PC-3 (cell line): ENCODE results near the gene SLC15A1. TPM values are rescaled to one million over a fixed set of nuclear protein-coding genes. Genes with fewer than 3 reads are reported as not detected.

Experiments used
- ATAC-seq: fragments of 200-7000 bp; cut with Tn5 transposase; 2 replicates; pipeline ENCODE4 v1.9.1; 2020; ENCODE audit warnings: mild to moderate bottlenecking, moderate library complexity
- BruUV-seq: library from RNA; stranded (reverse); fragments of 400-500 nt; replicated peaks from 2 replicates; lab custom pipeline; 2021; lab: Mats Ljungman, UMichigan
- CTCF ChIA-PET: fragments of 300-600 bp; sonication (Branson Sonifier 250); formaldehyde crosslinking; loops from one replicate; lab custom pipeline; 2022; ENCODE audit warnings: antibody characterized with exemption; lab: Charles Lee
- POLR2A ChIA-PET: fragments of 300-600 bp; sonication (Branson Sonifier 250); formaldehyde crosslinking; loops from one replicate; lab custom pipeline; 2022; ENCODE audit warnings: antibody characterized with exemption; ENCODE audit not compliant: unreplicated experiment; lab: Charles Lee
- DNase-seq: peaks from one replicate; pipeline ENCODE4 v3.0.0-alpha.2; 2015
- H2AFZ ChIP-seq: fragments of 300-600 bp; sonication (generic); 2 replicates; pipeline ENCODE4 v1.6.0; 2016; ENCODE audit warnings: antibody characterized with exemption, low read length
- H3F3A ChIP-seq: fragments of 300-600 bp; sonication (generic); one replicate; pipeline ENCODE4 v1.6.0; 2017; ENCODE audit warnings: antibody characterized with exemption, low read length, control low read depth, mild to moderate bottlenecking; ENCODE audit not compliant: unreplicated experiment
- H3K27ac ChIP-seq: fragments of 300-600 bp; sonication (generic); 2 replicates; pipeline ENCODE4 v1.5.1; 2016; ENCODE audit warnings: mild to moderate bottlenecking, low read length
- H3K27me3 ChIP-seq: fragments of 300-600 bp; sonication (generic); 2 replicates; pipeline ENCODE4 v1.6.1; 2016; ENCODE audit warnings: low read length, mixed read lengths
- H3K36me3 ChIP-seq: fragments of 300-600 bp; sonication (generic); 2 replicates; pipeline ENCODE4 v1.6.1; 2016; ENCODE audit warnings: low read depth, mixed run types, low read length, mixed read lengths
- H3K4me1 ChIP-seq: fragments of 300-600 bp; sonication (generic); 2 replicates; pipeline ENCODE4 v1.5.1; 2016; ENCODE audit warnings: low read length; ENCODE audit not compliant: insufficient read depth
- H3K4me2 ChIP-seq: fragments of 300-600 bp; sonication (generic); 2 replicates; pipeline ENCODE4 v1.6.0; 2016; ENCODE audit warnings: low read length
- H3K4me3 ChIP-seq: fragments of 300-600 bp; sonication (generic); 2 replicates; pipeline ENCODE4 v1.5.1; 2016; ENCODE audit warnings: mild to moderate bottlenecking, low read length, mixed read lengths
- H3K79me2 ChIP-seq: fragments of 300-600 bp; sonication (generic); 2 replicates; pipeline ENCODE4 v1.6.1; 2017; ENCODE audit warnings: low read length, mixed read lengths
- H3K9ac ChIP-seq: fragments of 300-600 bp; sonication (generic); 2 replicates; pipeline ENCODE4 v1.6.0; 2016; ENCODE audit warnings: mild to moderate bottlenecking, low read length
- H3K9me2 ChIP-seq: fragments of 300-600 bp; sonication (generic); replicated peaks from 2 replicates; pipeline ENCODE4 v1.6.1; 2016; ENCODE audit warnings: mixed run types, low read length, mixed read lengths
- H3K9me3 ChIP-seq: fragments of 300-600 bp; sonication (generic); 2 replicates; pipeline ENCODE4 v1.6.1; 2016; ENCODE audit warnings: low read length, mixed read lengths
- H4K20me1 ChIP-seq: fragments of 300-600 bp; sonication (generic); 2 replicates; pipeline ENCODE4 v1.6.1; 2016; ENCODE audit warnings: low read length, mixed read lengths
- EZH2 ChIP-seq: fragments of 300-600 bp; sonication (generic); IDR thresholded peaks from one replicate; pipeline ENCODE4 v1.6.1; 2017; ENCODE audit warnings: antibody characterized with exemption, mild to moderate bottlenecking, low read length; ENCODE audit not compliant: unreplicated experiment
- EZH2phosphoT487 ChIP-seq: fragments of 300-600 bp; sonication (generic); IDR thresholded peaks from 2 replicates; pipeline ENCODE4 v1.6.1; 2018; ENCODE audit warnings: mild to moderate bottlenecking, antibody characterized with exemption, low read length, borderline replicate concordance
- intact Hi-C: fragments of 100-400 bp; cut with micrococcal nuclease; formaldehyde crosslinking; loops from 2 replicates; pipeline ENCODE4 v1.9.0; 2023
- total RNA-seq: library from RNA; depleted of rRNA; stranded (reverse); fragments of >200 nt; gene quantifications from 2 replicates; pipeline ENCODE4 v1.2.3, GENCODE V29; 2014
- TF ChIP-seq, protein P1 (sequence below): fragments of 300-600 bp; sonication (generic); conservative IDR thresholded peaks from 2 replicates; pipeline ENCODE4 v1.5.1; 2017; ENCODE audit warnings: antibody characterized with exemption, low read depth, mild to moderate bottlenecking, low read length

The SLC15A1 gene
- total RNA-seq, 1 experiment from 2014 or later = 1.7 TPM

DNA sequence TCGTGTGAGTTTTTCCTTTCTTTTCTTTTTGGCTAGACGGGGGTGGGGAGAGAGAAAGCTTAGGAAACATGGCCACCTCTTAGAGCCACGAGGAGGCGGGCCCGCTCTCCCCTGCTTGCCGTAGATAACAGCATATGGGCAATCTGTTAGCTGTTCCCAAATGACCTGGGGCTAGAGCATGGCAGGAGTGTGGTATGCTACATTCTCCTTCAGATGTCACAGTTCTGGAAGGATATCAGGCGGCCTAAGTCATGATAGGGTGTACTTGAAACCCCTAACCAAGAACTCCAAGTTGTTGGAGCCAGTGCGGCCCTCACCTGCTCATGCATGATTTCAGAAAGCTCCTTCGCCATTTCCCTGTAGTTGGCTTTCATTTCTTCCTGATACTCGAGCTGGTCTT, 44.3 kb upstream of the SLC15A1 start:
- no peaks in the 10 kb centered on the region for H3K9me2 ChIP-seq
- no peaks in the 10 kb centered on the region for H3K4me1 ChIP-seq
- H3K9me3 ChIP-seq = no peaks in the 10 kb centered on the region
- ChIA-PET CTCF (no interaction called here), POLR2A (interaction anchor here (0.5 kb wide), 1 partner anchor 99 kb away, joined by 3 read pairs; no protein-coding TSS in a partner anchor)
- intact Hi-C loops = no loop called here
- ATAC-seq = no peak
- no peak overlapping the region for H3K27ac ChIP-seq
- H3F3A ChIP-seq = no peaks in the 10 kb centered on the region
- H3K79me2 ChIP-seq = no peaks in the 10 kb centered on the region
- TF ChIP-seq EZH2phosphoT487 = no peak
- TF ChIP-seq EZH2 = no peak
- TF ChIP-seq, protein P1, sequence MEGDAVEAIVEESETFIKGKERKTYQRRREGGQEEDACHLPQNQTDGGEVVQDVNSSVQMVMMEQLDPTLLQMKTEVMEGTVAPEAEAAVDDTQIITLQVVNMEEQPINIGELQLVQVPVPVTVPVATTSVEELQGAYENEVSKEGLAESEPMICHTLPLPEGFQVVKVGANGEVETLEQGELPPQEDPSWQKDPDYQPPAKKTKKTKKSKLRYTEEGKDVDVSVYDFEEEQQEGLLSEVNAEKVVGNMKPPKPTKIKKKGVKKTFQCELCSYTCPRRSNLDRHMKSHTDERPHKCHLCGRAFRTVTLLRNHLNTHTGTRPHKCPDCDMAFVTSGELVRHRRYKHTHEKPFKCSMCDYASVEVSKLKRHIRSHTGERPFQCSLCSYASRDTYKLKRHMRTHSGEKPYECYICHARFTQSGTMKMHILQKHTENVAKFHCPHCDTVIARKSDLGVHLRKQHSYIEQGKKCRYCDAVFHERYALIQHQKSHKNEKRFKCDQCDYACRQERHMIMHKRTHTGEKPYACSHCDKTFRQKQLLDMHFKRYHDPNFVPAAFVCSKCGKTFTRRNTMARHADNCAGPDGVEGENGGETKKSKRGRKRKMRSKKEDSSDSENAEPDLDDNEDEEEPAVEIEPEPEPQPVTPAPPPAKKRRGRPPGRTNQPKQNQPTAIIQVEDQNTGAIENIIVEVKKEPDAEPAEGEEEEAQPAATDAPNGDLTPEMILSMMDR = no peak
- H4K20me1 ChIP-seq = no peaks in the 10 kb centered on the region
- no peaks in the 10 kb centered on the region for H3K27me3 ChIP-seq
- H3K36me3 ChIP-seq = no peaks in the 10 kb centered on the region; the same call in 1 of the 2 replicates
- no peak overlapping the region for H3K9ac ChIP-seq
- no TSS peak for BruUV-seq
- H3K4me2 ChIP-seq = no peak overlapping the region
- no peak overlapping the region for H3K4me3 ChIP-seq
- no peak for DNase-seq
- H2AFZ ChIP-seq = no peak overlapping the region

DNA sequence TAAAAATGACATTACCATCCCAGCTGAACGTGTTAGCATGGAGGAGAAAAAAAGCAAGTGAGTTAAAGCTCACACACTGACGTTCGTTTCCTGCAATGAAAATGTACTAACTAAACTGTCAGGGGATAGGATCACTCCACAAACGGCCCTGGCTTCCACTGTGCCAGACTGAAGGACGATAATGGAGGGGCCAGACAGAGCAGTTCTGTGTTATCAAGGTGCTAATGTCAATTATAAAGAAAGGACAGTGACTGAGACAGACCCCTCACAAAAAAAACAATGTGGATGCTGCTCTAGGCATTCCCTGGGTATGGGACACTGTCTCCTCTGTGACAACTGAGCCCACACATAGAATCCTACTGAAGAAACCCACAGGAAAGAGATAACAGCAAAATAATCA, 43.7 kb upstream of the SLC15A1 start:
- intact Hi-C loops = no loop called here
- Histone ChIP-seq H3K79me2 (no peaks in the 10 kb centered on the region), H3K9me3 (no peaks in the 10 kb centered on the region), H3F3A (no peaks in the 10 kb centered on the region), H3K27ac (no peak overlapping the region), H3K27me3 (no peaks in the 10 kb centered on the region), H3K4me3 (no peak overlapping the region), H3K4me1 (no peaks in the 10 kb centered on the region), H4K20me1 (no peaks in the 10 kb centered on the region), H3K36me3 (no peaks in the 10 kb centered on the region; the same call in 1 of the 2 replicates), H3K9me2 (no peaks in the 10 kb centered on the region), H2AFZ (no peak overlapping the region), H3K4me2 (no peak overlapping the region), H3K9ac (no peak overlapping the region)
- no peak for ATAC-seq
- no TSS peak for BruUV-seq
- no peak for TF ChIP-seq EZH2phosphoT487
- TF ChIP-seq, protein P1 = no peak
- no peak for TF ChIP-seq EZH2
- CTCF ChIA-PET = no interaction called here
- no peak for DNase-seq
- POLR2A ChIA-PET = no interaction called here

DNA sequence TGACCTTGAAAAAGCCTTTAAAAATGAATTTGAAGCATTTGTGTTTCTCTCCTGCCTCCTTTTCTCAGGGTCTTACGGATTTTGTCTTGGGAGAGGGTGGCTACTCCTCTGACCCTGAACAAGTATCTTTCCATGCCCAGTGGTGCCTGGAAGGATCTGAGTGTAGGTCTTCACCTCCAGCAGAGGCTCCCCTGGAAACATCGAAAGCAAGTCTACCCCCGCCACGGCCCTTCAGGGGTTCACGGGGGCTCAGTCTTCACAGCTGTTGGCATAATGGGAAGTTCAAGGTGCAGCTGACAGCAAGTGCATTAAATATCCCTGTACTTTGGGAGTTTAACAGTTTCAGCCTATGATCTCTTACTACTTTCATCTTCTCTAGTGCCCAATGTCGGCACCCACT, 42.7 kb upstream of the SLC15A1 start:
- Histone ChIP-seq H2AFZ (no peak overlapping the region), H3K4me1 (no peaks in the 10 kb centered on the region), H3K4me2 (no peak overlapping the region), H3K9me2 (no peaks in the 10 kb centered on the region), H3K9ac (no peak overlapping the region), H3K9me3 (no peaks in the 10 kb centered on the region), H3K79me2 (no peaks in the 10 kb centered on the region), H3K27me3 (no peaks in the 10 kb centered on the region), H3K27ac (no peak overlapping the region), H4K20me1 (no peaks in the 10 kb centered on the region), H3F3A (no peaks in the 10 kb centered on the region), H3K4me3 (no peak overlapping the region), H3K36me3 (no peaks in the 10 kb centered on the region; the same call in 1 of the 2 replicates)
- ATAC-seq (no peak), DNase-seq (no peak)
- no TSS peak for BruUV-seq
- ChIA-PET CTCF (no interaction called here), POLR2A (no interaction called here)
- intact Hi-C loops = no loop called here
- no peak for TF ChIP-seq EZH2
- TF ChIP-seq EZH2phosphoT487 = no peak
- TF ChIP-seq, protein P1 = no peak
